ENCODE measurements around the gene RGCC.

The RGCC gene

GRCh38 chr13:41520016-41520659 lies 62.8 kb downstream of the RGCC start:
- DNase-seq, result no peak

All from right forelimb (tissue), 1 donor.